ENCODE measurements around the gene VTI1A.
"Not testable (repeated sequence)": the region's sequence is repeated elsewhere in the genome, so short reads cannot be mapped to it uniquely, and the experiment has no call there.

Gene VTI1A

GRCh38 chr10:112835944-112836451 is 389.0 kb downstream of the VTI1A start:
- no peak for DNase-seq (ENCODE audit: low read depth)

GRCh38 chr10:112838784-112839481 is 391.9 kb downstream of the VTI1A start:
- DNase-seq (ENCODE audit: low read depth), result no peak

GRCh38 chr10:112839928-112840654 is 393.1 kb downstream of the VTI1A start:
- no peak for DNase-seq (ENCODE audit: low read depth)

DNA sequence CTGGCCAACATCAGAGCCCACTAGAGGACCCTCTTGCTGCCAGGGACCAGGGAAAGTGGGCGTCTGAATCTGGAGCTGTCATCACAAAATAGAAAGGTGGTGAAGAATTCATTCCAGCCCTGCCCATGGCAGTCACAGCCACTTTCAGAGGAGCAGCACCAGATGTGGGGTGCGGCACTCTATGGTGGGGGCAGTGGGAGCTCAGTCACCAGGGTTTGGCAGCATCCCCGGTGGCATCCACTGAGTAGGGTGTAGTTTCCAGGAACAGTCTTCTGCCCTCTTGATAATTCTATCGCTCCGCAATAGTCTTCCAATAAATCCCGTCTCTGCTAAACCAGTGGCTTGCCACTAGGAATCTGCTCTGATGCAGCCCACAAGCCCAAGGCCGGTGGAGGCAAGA is 394.5 kb downstream of the VTI1A start:
- no peak for DNase-seq (ENCODE audit: low read depth)

- DNase-seq (ENCODE audit: low read depth), result no peak
These were observed 395.9 kb downstream of the VTI1A start for GRCh38 chr10:112842832-112843360.

- DNase-seq (ENCODE audit: low read depth), result no peak
These were observed 396.6 kb downstream of the VTI1A start for GRCh38 chr10:112843623-112844022.

DNA sequence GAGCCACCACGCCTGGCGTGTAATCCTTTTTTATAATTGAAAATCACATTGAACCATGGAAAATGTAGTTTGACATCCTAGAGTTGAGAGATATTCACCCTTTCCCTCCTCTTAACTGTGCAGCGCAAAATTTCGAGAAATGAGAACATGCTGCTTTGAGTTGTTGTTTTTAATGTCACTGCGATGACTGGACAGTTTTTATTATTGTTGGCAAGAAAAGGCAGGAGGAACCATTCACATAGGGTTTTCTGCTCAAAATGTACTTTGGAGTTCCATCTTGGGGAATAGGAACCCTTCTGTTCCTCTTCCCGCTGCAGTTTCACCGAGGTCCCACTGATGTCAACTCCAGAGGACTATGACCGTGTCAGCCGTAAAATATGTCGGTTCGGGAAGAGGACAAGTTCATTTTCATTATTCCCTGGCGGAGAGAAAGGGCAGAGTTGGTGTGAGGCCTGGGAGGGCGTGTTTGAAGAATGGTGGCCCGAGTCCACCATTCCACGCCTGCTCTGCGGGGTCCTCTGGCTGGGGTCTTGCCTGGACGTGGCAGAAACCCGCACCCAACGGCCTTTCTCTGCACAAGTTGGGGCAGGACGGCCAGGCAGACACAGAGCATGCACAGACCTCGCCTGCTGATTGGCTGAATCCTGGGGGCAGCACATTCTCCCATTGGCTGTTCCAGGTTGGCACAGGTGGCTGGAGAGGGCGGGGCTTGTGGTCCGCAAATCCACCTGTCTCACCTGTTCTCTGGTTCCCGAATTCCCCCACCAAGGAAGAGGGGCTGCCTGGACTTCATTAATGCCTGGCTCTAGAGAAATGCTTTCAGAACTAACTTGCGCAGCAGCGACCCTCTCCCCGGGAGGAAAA is 397.9 kb downstream of the VTI1A start:
- no peak for DNase-seq (ENCODE audit: low read depth)

DNA sequence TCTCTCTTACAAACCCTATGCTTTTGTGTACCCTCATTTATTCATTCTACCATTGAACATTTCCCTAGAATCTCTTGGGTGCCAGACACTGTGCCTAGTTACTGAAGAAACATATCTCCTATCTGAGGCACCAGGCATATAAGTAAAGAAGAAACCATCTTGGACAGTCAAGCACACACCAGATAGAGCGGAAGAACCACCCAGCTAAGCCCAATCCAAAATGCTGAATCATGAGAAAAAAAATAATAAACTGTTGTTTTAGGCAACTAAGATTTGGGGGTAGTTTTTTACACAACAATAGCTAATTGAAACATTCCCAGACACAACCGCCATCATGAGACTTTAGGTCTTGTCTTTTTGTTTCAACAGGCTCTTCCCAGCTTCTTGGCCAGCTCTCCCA is 400.8 kb downstream of the VTI1A start:
- DNase-seq (ENCODE audit: low read depth), result no peak

DNA sequence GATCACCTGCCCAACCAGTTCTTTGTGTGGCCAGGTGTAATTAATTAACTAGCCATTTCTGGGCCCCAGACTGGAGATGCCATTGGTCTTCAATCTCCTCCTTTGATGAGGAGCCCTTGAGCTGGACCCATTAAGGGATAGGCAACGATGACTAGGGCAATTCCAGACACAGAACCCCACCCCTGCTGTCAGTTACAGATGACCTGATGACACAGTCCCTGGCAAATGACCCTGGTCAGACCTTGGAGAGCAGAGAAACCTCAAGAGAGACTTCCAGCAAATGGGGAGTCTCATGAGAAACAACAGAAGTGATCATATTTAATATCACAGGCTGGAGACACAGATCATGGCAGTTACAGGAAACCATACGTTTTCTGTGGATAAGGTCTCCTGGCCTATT is 401.2 kb downstream of the VTI1A start:
- no peak for DNase-seq (ENCODE audit: low read depth)

DNA sequence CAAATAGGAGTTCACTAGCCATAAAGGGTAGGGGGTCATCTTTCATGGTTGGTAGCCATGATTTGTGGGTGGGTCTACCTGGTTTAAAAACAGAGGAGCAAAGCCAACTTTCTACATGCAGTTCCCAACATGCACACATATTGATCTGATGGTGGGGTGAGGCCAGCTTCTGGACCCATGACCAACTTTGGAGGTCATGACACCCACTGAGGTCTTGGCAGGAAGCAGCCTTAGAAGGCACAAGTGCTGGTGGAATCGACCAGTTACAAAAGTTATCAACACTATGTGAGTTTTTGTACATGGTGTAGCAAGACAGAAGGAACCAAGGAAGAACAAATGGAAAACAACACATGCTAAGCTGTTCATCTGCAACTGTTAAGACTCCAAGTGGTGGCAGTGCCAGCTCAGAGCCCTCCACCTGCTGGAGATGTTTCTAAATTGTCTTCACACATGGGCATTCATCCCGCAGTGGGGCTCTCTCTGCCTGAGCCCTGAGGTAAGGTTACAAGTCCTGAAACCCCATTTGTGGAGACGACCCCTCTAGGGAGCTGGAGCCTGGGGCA is 401.9 kb downstream of the VTI1A start:
- no peak for DNase-seq (ENCODE audit: low read depth)

DNA sequence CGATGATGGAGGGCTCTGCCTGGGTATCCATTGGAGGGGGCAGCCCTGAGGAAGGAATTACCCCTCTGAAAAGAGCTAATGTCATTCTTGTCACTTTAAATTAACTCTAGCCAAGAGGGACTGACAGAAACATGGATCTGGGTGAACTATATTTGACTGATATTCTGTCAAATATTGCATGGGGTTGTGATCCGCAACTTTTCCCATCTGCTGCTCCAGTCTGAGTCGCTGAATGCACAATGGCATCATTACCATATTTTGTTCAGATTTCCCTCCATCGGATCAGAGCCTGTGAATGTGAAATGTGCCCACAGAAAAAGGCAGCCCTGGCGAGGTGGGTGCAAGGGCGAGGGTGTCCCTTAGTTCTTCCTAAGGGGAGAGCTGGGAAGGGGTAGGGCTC is 402.5 kb downstream of the VTI1A start:
- DNase-seq (ENCODE audit: low read depth), result no peak

DNA sequence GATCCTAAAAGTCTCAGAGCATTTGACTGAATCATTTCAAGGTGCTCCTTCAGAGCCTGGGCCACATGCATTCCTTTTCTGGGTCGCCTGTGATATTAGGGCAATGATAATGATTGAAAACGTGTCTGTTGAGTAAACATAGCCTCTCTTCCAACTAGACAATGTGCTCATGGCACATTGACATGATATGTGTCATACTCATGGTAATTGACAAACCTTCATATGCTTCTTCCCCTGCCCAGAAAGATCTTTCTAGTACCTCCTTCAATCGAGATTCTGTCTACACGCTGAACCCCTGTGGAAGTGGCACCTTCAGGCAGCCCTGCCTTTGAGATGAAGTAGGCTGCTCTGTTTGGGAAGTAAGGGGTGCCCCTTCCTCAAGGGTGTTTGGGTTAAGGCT is 404.2 kb downstream of the VTI1A start:
- no peak for DNase-seq (ENCODE audit: low read depth)

GRCh38 chr10:112851588-112852211 is 404.7 kb downstream of the VTI1A start:
- no peak for DNase-seq (ENCODE audit: low read depth)

GRCh38 chr10:112852306-112852705 is 405.3 kb downstream of the VTI1A start:
- DNase-seq (ENCODE audit: low read depth), result no peak

DNA sequence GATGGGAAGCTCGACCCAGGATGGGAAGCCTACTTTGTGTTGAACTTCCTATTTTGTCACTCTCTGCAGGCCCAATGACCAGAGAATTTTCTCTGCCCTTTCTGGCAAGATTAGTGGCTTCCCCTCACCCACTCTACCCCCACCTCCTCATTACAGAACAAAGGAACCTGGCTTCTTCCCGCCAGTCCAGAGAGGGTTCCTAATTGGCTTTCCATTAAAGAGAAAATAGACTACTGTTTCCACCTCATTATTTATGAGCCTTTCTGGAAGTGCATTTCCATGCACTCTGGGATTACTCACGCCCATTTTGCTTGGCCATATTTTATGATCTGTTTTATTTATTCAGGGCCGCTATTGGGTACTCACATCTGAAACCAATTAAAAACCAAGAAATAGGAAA is 408.1 kb downstream of the VTI1A start:
- no peak for DNase-seq (ENCODE audit: low read depth)

- DNase-seq (ENCODE audit: low read depth), result no peak
These were observed 410.5 kb downstream of the VTI1A start for GRCh38 chr10:112857493-112857892.

GRCh38 chr10:112858986-112859651 is 412.1 kb downstream of the VTI1A start:
- DNase-seq (ENCODE audit: low read depth), result no peak

DNA sequence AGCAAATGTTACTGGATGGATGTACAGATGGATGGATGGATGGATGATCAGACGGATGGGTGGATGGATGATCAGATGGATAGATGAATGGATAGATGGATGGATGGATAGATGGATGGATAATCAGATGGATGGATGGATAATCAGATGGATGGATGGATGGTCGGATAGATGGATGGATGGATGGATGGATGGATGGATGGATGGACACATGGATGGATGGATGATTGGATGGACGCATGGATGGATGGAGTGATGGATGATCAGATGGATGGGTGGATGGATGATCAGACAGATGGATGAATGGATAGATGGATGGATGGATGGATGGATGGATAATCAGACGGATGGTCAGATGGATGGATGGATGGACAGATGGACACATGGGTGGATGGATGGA is 412.8 kb downstream of the VTI1A start:
- no peak for DNase-seq (ENCODE audit: low read depth)

DNA sequence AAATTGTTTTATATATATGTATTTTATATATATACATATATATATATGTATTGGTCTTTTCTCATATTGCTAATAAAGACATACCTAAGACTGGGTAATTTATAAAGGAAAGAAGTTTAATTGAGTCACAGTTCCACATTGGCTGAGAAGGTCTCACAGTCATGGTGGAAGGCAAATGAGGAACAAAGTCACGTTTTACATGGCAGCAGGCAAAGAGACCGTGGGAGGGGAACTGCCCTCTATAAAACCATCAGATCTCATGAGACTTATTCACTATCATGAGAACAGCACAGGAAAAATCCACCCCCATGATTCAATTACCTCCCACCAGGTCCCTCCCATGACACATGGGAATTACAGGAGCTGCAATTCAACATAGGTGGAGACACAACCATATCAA is 416.4 kb downstream of the VTI1A start:
- not testable (repeated sequence) for DNase-seq (ENCODE audit: low read depth)

Data from stimulated activated CD8-positive, alpha-beta memory T cell treated with anti-CD3 and anti-CD28 coated beads, Interleukin-7, amount 100 ng/mL, for 24 hours (primary cell).